Endothelial cell of umbilical vein (primary cell): ENCODE results near the gene CCDC82. TPM values are rescaled to one million over a fixed set of nuclear protein-coding genes. Genes with fewer than 3 reads are reported as not detected.

Experiments used
- BruUV-seq: library from RNA; stranded (reverse); fragments of 400-500 nt; replicated peaks from 2 replicates; lab custom pipeline; 2021; lab: Mats Ljungman, UMichigan
- CTCF ChIA-PET: fragments of 300-600, 350-600 bp; sonication (Branson Sonifier 250); formaldehyde crosslinking; loops from one replicate; lab custom pipeline; 2021; ENCODE audit warnings: antibody characterized with exemption, inconsistent platforms; lab: Charles Lee
- POLR2A ChIA-PET: fragments of 300-600, 350-600 bp; sonication (Branson Sonifier 250); formaldehyde crosslinking; loops from one replicate; lab custom pipeline; 2021; ENCODE audit warnings: antibody characterized with exemption, inconsistent platforms; lab: Charles Lee
- DNase-seq: peaks from one replicate; pipeline ENCODE4 v3.0.0-alpha.2; 2011; ENCODE audit warnings: low read depth, low spot score
- FAIRE-seq: peaks from 2 replicates; lab custom pipeline; 2011; peaks lifted over from hg19 to GRCh38; lab: Jason Lieb, UNC
- H2AFZ ChIP-seq: 2 replicates; pipeline ENCODE4 v1.6.0; 2012; ENCODE audit warnings: low read depth, low read length, control low read depth, inconsistent platforms
- H3K27ac ChIP-seq: 2 replicates; pipeline ENCODE4 v1.5.1; 2011; ENCODE audit warnings: low read depth, mild to moderate bottlenecking, control low read depth, low read length, moderate library complexity; ENCODE audit not compliant: insufficient read depth
- H3K27me3 ChIP-seq, 2 experiments: 2 replicates each; pipeline versions ENCODE4 v1.6.0 to v1.6.1; 2011; ENCODE audit warnings: low read length in 2 of 2, mixed read lengths in 1 of 2; ENCODE audit not compliant: control insufficient read depth in 2 of 2, insufficient read depth in 2 of 2
- H3K36me3 ChIP-seq, 2 experiments: 2 replicates in 1 of 2; 3 replicates in 1 of 2; pipeline ENCODE4 v1.5.1; 2011; ENCODE audit warnings: low read length in 2 of 2, mild to moderate bottlenecking in 1 of 2, moderate library complexity in 1 of 2; ENCODE audit not compliant: control insufficient read depth in 2 of 2, insufficient read depth in 2 of 2; ENCODE audit errors: extremely low read depth in 1 of 2
- H3K4me1 ChIP-seq: 3 replicates; pipeline ENCODE4 v1.5.1; 2011; ENCODE audit warnings: mild to moderate bottlenecking, low read length; ENCODE audit not compliant: control insufficient read depth, insufficient read depth; ENCODE audit errors: extremely low read depth
- H3K4me2 ChIP-seq: 2 replicates; pipeline ENCODE4 v1.6.1; 2011; ENCODE audit warnings: low read length, control low read depth, mixed read lengths; ENCODE audit not compliant: insufficient read depth
- H3K4me3 ChIP-seq, 3 experiments: fragments of 200-600 bp in 1 of 3; sonication (generic), shearing (Covaris generic) in 1 of 3; replicated peaks in 1 of 3; 2 replicates each; pipeline ENCODE4 v1.5.1; 2011 to 2016; ENCODE audit warnings: control low read depth in 3 of 3, low read length in 3 of 3, mild to moderate bottlenecking in 2 of 3, inconsistent platforms in 1 of 3, low read depth in 1 of 3, moderate library complexity in 1 of 3; ENCODE audit not compliant: insufficient read depth in 1 of 3
- H3K79me2 ChIP-seq: 2 replicates; pipeline ENCODE4 v1.6.0; 2012; ENCODE audit warnings: low read length, inconsistent platforms; ENCODE audit not compliant: control insufficient read depth, insufficient read depth
- H3K9ac ChIP-seq: replicated peaks from 2 replicates; pipeline ENCODE3; 2011; ENCODE audit warnings: low read length, control low read depth; ENCODE audit not compliant: insufficient read depth; ENCODE audit errors: extremely low read depth
- H3K9me1 ChIP-seq: replicated peaks from 3 replicates; pipeline ENCODE4 v1.6.0; 2011; ENCODE audit warnings: mild to moderate bottlenecking, low read length; ENCODE audit not compliant: control insufficient read depth, insufficient read depth; ENCODE audit errors: extremely low read depth
- H3K9me3 ChIP-seq: replicated peaks from 2 replicates; pipeline ENCODE4 v1.5.1; 2012; ENCODE audit warnings: low read length, inconsistent platforms; ENCODE audit not compliant: control insufficient read depth, insufficient read depth
- H4K20me1 ChIP-seq: replicated peaks from 2 replicates; pipeline ENCODE3; 2011; ENCODE audit warnings: mild to moderate bottlenecking, low read length; ENCODE audit not compliant: control insufficient read depth, insufficient read depth; ENCODE audit errors: extremely low read depth
- CTCF ChIP-seq, 2 donors: IDR thresholded peaks; 1 replicate in 1 of 2; 2 replicates in 1 of 2; pipeline ENCODE4 v1.5.1; 2011; ENCODE audit warnings: low read length in 2 of 2, mild to moderate bottlenecking in 2 of 2, moderate library complexity in 2 of 2, control low read depth in 1 of 2, inconsistent platforms in 1 of 2, low read depth in 1 of 2; ENCODE audit not compliant: insufficient read depth in 1 of 2; ENCODE audit errors: extremely low read depth in 1 of 2
- EZH2 ChIP-seq: IDR thresholded peaks from 2 replicates; pipeline ENCODE4 v1.6.1; 2012; ENCODE audit warnings: borderline replicate concordance, low read depth, mild to moderate bottlenecking, moderate library complexity, low read length, inconsistent platforms; ENCODE audit not compliant: severe bottlenecking
- FOS ChIP-seq: IDR thresholded peaks from 2 replicates; pipeline ENCODE4 v1.6.1; 2011; ENCODE audit warnings: mild to moderate bottlenecking, low read length, moderate library complexity, borderline replicate concordance; ENCODE audit not compliant: insufficient read depth
- GATA2 ChIP-seq: IDR thresholded peaks from 2 replicates; pipeline ENCODE4 v1.7.0; 2011; ENCODE audit warnings: low read depth, mild to moderate bottlenecking, moderate library complexity, mixed read lengths, low read length; ENCODE audit not compliant: insufficient read length, insufficient read depth
- JUN ChIP-seq: IDR thresholded peaks from 2 replicates; pipeline ENCODE4 v1.6.1; 2011; ENCODE audit warnings: borderline replicate concordance, low read depth; ENCODE audit not compliant: insufficient read length, insufficient read depth
- MAX ChIP-seq: IDR thresholded peaks from 2 replicates; pipeline ENCODE4 v1.6.1; 2011; ENCODE audit not compliant: insufficient read depth, insufficient read length
- MYC ChIP-seq: IDR thresholded peaks from one replicate; pipeline ENCODE4 v1.6.1; 2011; ENCODE audit warnings: mild to moderate bottlenecking, low read depth, low read length
- POLR2A ChIP-seq: IDR thresholded peaks from 2 replicates; pipeline ENCODE4 v1.6.1; 2012; ENCODE audit warnings: low read depth, mild to moderate bottlenecking, control low read depth, low read length
- POLR2AphosphoS5 ChIP-seq: IDR thresholded peaks from 2 replicates; pipeline ENCODE4 v1.6.1; 2012; ENCODE audit warnings: low read depth, mild to moderate bottlenecking, control low read depth, low read length, moderate library complexity; ENCODE audit not compliant: insufficient read depth
- dilution Hi-C: fragments of 300-500 bp; cut with MboI; formaldehyde crosslinking; loops from one replicate; pipeline ENCODE4 v1.15.0; 2019; ENCODE audit warnings: low sequenced_read_pairs; ENCODE audit not compliant: extremely low pct_ligation_motif_present
- intact Hi-C: fragments of 100-400 bp; cut with micrococcal nuclease; formaldehyde crosslinking; loops from one replicate; pipeline ENCODE4 v1.10.0; 2022
- polyA plus RNA-seq, 4 experiments: library from polyadenylated mRNA; depleted of rRNA in 3 of 4; stranded (reverse) in 3 of 4; unstranded in 1 of 4; fragments of >200 nt; gene quantifications; 2 replicates each; pipeline versions ENCODE4 v1.2.1 to v1.2.3, GENCODE V29; 2011 to 2012; ENCODE audit warnings: missing spikeins in 1 of 4
- total RNA-seq: library from RNA; stranded (reverse); gene quantifications from 2 replicates; pipeline ENCODE4 v1.2.3, GENCODE V29; 2021

The CCDC82 gene
- total and polyA plus RNA-seq, 2 donors (not counting 3 experiments of a cell fraction or from before 2014, with no cell fraction given) = 8.1 to 33.4 TPM

GRCh38 chr11:96394773-96395172, 5.1 kb upstream of the CCDC82 start:
- Histone ChIP-seq H3K9me3 (no peaks in the 10 kb centered on the region), H3K9me1 (no peaks in the 10 kb centered on the region), H3K36me3 (no peaks in the 10 kb centered on the region), H3K27ac (no peak overlapping the region), H3K27me3 (no peaks in the 10 kb centered on the region), H3K79me2 (peaks cover 7% of the 10 kb centered on the region), H3K4me2 (no peak overlapping the region), H4K20me1 (no peaks in the 10 kb centered on the region), H3K9ac (no peak overlapping the region), H3K4me1 (peaks cover 7% of the 10 kb centered on the region), H3K4me3 (no peak overlapping the region), H2AFZ (no peak overlapping the region)
- CTCF ChIA-PET = interaction anchor here (1.2 to 6.2 kb wide), 14 partner anchors 8 to 633 kb away, joined by 3 to 145 read pairs (median 14); partner anchors contain the start of genes CEP57, FAM76B and MAML2
- intact Hi-C loops = loop anchor here (5.0 kb wide), 1 partner anchor 417 kb away; no protein-coding TSS in a partner anchor
- BruUV-seq = no TSS peak
- no peak for FAIRE-seq
- DNase-seq = no peak
- TF ChIP-seq EZH2 (no peak), MYC (no peak), FOS (no peak), POLR2AphosphoS5 (no peak), MAX (no peak), POLR2A (no peak), JUN (no peak)
- POLR2A ChIA-PET = no interaction called here
- dilution Hi-C loops = no loop called here

- Histone ChIP-seq H4K20me1 (no peaks in the 10 kb centered on the region), H3K9ac (no peak overlapping the region), H2AFZ (no peak overlapping the region), H3K4me1 (peaks cover 9% of the 10 kb centered on the region), H3K4me3 (no peak overlapping the region), H3K9me3 (no peaks in the 10 kb centered on the region), H3K79me2 (peaks cover 14% of the 10 kb centered on the region), H3K36me3 (no peaks in the 10 kb centered on the region), H3K9me1 (no peaks in the 10 kb centered on the region), H3K4me2 (no peak overlapping the region), H3K27me3 (no peaks in the 10 kb centered on the region), H3K27ac (no peak overlapping the region)
- POLR2A ChIA-PET = interaction anchor here (1.0 kb wide), 1 partner anchor 558 kb away, joined by 3 read pairs; no protein-coding TSS in a partner anchor
- peak; percentile 57 for DNase-seq
- no peak for TF ChIP-seq POLR2A
- no peak for TF ChIP-seq JUN
- TF ChIP-seq MYC = no peak
- no peak for TF ChIP-seq MAX
- TF ChIP-seq GATA2 = no peak
- peak; percentile 55 to 59 for TF ChIP-seq CTCF (IDR thresholded peaks at IDR 0.05; ENCODE audit: extremely low read depth in 1 of 2, insufficient read depth in 1 of 2, low read depth in 1 of 2, low read length in 2 of 2)
- no peak for TF ChIP-seq POLR2AphosphoS5
- intact Hi-C loops (loop anchor here (1.0 to 5.0 kb wide), 4 partner anchors 339 to 558 kb away; no protein-coding TSS in a partner anchor), dilution Hi-C loops (no loop called here)
- no TSS peak for BruUV-seq
- peak; percentile 85 for FAIRE-seq
- CTCF ChIA-PET = interaction anchor here (0.6 to 6.2 kb wide), 51 partner anchors 9 to 632 kb away, joined by 3 to 145 read pairs (median 4); partner anchors contain the start of genes CEP57, FAM76B, MAML2 and MTMR2
Observed at GRCh38 chr11:96393753-96394348, 4.1 kb upstream of the CCDC82 start.
